Thymus (tissue), 11 donors: ENCODE data around the gene PDE4B. TPM values are rescaled to one million over a fixed set of nuclear protein-coding genes. Genes with fewer than 3 reads are reported as not detected.

Experiments
- DNase-seq, 9 donors: peaks; one replicate each; pipeline ENCODE4 v3.0.0-alpha.2; 2013; ENCODE audit warnings: low spot score in 9 of 9, low read depth in 6 of 9, missing footprints in 1 of 9
- H3K27ac ChIP-seq, 2 donors: one replicate each; pipeline ENCODE4 v1.5.1; 2013; ENCODE audit warnings: control low read depth in 1 of 2, low read depth in 1 of 2, low read length in 1 of 2, mild to moderate bottlenecking in 1 of 2, moderate library complexity in 1 of 2
- H3K27me3 ChIP-seq, 2 donors: one replicate each; pipeline ENCODE4 v1.5.1; 2013; ENCODE audit warnings: low read length in 1 of 2; ENCODE audit not compliant: control insufficient read depth in 2 of 2, insufficient read depth in 1 of 2
- H3K36me3 ChIP-seq, 2 donors: one replicate each; pipeline ENCODE4 v1.5.1; 2013; ENCODE audit warnings: low read length in 1 of 2, mild to moderate bottlenecking in 1 of 2, moderate library complexity in 1 of 2; ENCODE audit not compliant: control insufficient read depth in 2 of 2, insufficient read depth in 2 of 2
- H3K4me1 ChIP-seq, 2 donors: one replicate each; pipeline ENCODE4 v1.5.1; 2013; ENCODE audit warnings: low read length in 2 of 2; ENCODE audit not compliant: control insufficient read depth in 2 of 2, insufficient read depth in 2 of 2
- H3K4me3 ChIP-seq, 2 donors: one replicate each; pipeline ENCODE4 v1.5.1; 2013; ENCODE audit warnings: low read length in 2 of 2, control low read depth in 1 of 2, mild to moderate bottlenecking in 1 of 2
- H3K9me3 ChIP-seq, 2 donors: one replicate each; pipeline ENCODE4 v1.5.1; 2013; ENCODE audit warnings: low read length in 1 of 2, mild to moderate bottlenecking in 1 of 2; ENCODE audit not compliant: control insufficient read depth in 2 of 2, insufficient read depth in 1 of 2
- WGBS: extraction: QIAGEN DNeasy Blood & Tissue Kit; methylation state at CpG from one replicate; pipeline ENCODE4 v1.1.7; 2013; 5-methylcytosine and 5-hydroxymethylcytosine counted together
- polyA plus RNA-seq: library from polyadenylated mRNA; stranded (reverse); fragments of 200-250 nt; gene quantifications from one replicate; pipeline ENCODE4 v1.2.3, GENCODE V29; 2013
- total RNA-seq: library from RNA; stranded (reverse); fragments of 120-200 nt; gene quantifications from one replicate; pipeline ENCODE4 v1.2.4, GENCODE V29; 2013
- donor health status: healthy.

PDE4B gene
- total and polyA plus RNA-seq, 2 donors = 9.9 to 10.9 TPM

DNA sequence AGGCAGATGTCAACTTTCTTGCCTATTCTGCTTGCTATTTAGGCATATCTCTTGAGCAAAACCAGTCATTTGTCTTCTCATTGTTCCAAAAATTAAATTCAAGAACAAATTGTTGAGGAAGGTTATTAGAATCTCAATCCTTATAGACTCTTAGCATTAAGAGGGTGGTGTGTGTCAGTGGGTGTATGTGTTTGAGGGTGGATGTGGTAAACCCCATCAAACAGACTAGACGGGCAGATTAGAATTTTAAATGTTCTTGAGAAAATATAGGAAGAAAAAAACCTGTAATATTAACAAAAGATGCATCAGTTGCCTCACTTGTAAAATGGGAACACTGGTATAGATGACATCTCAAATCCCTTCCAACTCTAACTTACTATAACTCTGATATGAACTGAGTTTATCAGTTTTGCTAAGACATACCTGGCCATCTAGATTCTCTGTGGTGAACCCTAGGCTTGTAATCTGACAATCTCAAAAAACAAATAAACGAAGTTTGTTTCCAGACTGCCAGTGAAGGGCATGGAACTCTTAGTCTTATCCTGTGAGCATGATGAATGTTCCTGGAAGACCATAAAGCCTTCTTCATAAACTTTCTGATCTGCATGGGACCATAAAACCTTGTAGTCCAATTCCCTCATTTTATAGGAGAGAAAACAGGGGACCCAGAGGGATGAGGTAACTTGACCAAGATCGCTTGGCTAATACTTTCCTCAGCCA is 564.9 kb downstream of the PDE4B start:
- Histone ChIP-seq H3K4me1 (peaks cover 0 to 5% of the 10 kb centered on the region in 2 donors), H3K9me3 (no peaks in the 10 kb centered on the region), H3K36me3 (peaks cover 0 to 1% of the 10 kb centered on the region in 2 donors), H3K4me3 (no peak overlapping the region), H3K27me3 (no peaks in the 10 kb centered on the region), H3K27ac (no peak overlapping the region)
- peak in 1 of 9 donors; percentile 52 for DNase-seq
- 45% methylated on average over 3 of the region's 3 CpGs for WGBS

DNA sequence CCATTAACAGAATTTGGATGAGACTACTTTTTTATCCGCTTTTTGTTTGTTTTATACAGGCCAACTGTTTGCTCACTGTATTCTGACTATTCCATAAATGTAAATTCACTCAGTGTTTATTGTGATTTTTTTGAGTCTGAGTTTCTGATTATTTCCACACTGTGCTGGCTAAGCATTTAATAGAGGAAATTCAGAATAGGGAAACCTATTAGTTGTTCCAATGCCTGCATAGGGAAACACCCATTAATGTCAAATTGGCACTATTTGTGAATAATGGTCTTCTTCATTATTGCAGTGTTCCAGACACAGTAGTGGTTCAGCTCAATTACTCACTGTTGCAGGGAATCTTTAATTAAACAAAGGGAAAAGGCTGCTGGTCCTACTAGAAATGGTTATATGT is 566.6 kb downstream of the PDE4B start:
- Histone ChIP-seq H3K36me3 (peaks cover 0 to 9% of the 10 kb centered on the region in 2 donors), H3K4me3 (no peak overlapping the region), H3K27me3 (no peaks in the 10 kb centered on the region), H3K27ac (no peak overlapping the region), H3K4me1 (no peaks in the 10 kb centered on the region), H3K9me3 (no peaks in the 10 kb centered on the region)
- DNase-seq = no peak
- 96% methylated on average over 1 of the region's 1 CpG for WGBS

DNA sequence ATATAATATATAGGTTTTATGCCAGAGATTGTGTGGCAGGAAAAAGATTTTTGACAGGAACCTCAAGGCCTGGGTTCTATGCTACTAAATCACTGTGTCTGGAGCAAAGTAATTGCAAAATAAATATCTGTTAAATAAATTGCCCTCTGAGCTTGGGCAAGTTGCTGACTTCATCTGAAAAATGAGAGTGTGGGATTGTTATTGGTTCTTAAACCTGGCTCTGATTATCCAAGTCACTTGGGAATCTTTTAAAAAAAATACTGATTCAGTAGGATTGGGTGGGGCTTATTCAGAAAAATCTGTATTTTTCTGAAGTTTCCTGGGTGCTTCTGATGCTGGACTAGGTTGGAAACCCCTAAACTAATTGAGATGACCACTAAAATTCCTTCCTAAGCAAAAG is 567.1 kb downstream of the PDE4B start:
- H3K4me3 ChIP-seq = no peak overlapping the region
- no peak overlapping the region for H3K27ac ChIP-seq
- no peaks in the 10 kb centered on the region for H3K4me1 ChIP-seq
- H3K36me3 ChIP-seq = peaks cover 0 to 9% of the 10 kb centered on the region in 2 donors
- no peaks in the 10 kb centered on the region for H3K9me3 ChIP-seq
- no peak for DNase-seq
- no peaks in the 10 kb centered on the region for H3K27me3 ChIP-seq

DNA sequence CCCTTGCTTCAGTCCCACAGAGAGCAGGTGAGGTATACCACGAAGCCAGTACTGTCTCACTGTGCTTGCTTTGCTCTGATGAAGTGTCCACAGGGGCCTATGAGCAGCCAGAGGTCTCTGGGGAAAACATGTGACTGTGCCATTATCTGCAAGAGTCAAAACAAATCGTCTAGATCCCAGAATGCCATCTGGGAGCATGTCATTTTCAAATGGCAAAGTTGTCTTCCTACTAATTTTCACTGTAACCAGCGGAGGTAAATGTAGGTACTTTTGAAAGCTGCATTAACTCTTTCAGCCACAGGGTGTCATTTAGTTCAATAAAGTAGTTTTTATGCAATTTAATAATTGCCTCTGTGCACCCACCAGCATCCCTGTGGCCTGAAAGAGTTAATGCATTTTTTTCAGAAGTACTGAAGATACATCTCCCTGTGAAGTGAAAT is 567.6 kb downstream of the PDE4B start:
- DNase-seq = no peak
- H3K4me1 ChIP-seq = no peaks in the 10 kb centered on the region
- no peaks in the 10 kb centered on the region for H3K9me3 ChIP-seq
- peaks cover 0 to 9% of the 10 kb centered on the region in 2 donors for H3K36me3 ChIP-seq
- no peak overlapping the region for H3K4me3 ChIP-seq
- H3K27me3 ChIP-seq = no peaks in the 10 kb centered on the region
- H3K27ac ChIP-seq = no peak overlapping the region
- WGBS = 81% methylated on average over 3 of the region's 3 CpGs

DNA sequence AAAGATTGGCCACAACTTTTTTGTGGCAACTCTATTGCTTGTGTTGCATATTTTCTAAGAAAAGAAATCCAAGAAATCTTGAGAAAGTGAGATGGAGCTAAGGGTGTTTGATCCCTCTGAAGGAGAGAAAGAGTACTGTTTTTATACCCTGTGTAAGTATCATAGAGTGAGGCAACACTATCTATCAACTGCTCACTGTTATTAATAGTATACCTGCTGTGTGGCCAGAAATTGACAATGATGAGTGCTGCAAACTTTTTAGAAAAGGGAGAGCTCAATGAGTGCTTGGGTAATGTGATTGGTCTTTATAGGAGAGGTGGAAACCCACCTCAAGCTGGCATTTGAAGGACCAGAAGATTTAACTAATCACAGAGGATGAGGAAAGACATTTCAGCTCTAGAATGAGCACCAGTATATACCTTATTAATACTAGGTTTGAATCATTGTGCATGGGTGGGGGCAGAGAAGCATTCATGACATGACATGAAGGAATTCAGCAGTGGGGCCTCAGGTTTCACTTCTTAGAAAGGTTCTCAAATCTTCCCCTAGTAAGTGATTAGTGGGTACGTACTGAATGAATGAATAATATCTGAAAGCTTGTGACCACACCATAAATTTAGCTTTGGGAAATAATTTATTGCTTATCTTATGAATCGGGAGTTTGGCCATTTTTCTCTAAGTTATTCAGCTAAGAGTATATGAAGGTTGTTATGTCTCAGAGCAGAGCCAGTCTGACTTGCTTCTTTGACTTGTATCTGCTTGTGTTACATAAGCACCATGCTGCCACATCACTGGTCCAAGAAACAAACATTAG is 572.1 kb downstream of the PDE4B start:
- H3K9me3 ChIP-seq = no peaks in the 10 kb centered on the region
- WGBS = 95% methylated on average over 2 of the region's 2 CpGs
- H3K27me3 ChIP-seq = no peaks in the 10 kb centered on the region
- H3K4me3 ChIP-seq = no peak overlapping the region
- no peak overlapping the region for H3K27ac ChIP-seq
- H3K4me1 ChIP-seq = no peaks in the 10 kb centered on the region
- DNase-seq = no peak
- peaks cover 0 to 22% of the 10 kb centered on the region in 2 donors for H3K36me3 ChIP-seq

DNA sequence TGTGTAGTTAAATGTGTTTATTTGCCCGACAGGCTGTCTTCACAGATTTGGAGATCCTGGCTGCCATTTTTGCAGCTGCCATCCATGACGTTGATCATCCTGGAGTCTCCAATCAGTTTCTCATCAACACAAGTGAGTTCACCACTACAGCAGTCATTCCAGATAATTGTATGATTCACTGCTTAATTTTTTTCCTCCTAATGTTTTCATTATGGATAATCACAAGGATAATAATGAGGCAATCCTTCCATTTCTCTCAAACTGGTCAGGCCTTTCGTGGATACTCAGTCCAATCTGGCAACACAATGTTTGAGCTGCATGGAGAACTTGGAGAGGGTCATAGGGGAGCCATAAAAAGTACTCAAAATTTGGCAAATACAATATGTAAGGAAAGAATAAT is 572.9 kb downstream of the PDE4B start:
- H3K36me3 ChIP-seq = peaks cover 0 to 22% of the 10 kb centered on the region in 2 donors
- no peak for DNase-seq
- WGBS = 97% methylated on average over 3 of the region's 3 CpGs
- H3K27me3 ChIP-seq = no peaks in the 10 kb centered on the region
- H3K9me3 ChIP-seq = no peaks in the 10 kb centered on the region
- no peak overlapping the region for H3K4me3 ChIP-seq
- H3K27ac ChIP-seq = no peak overlapping the region
- H3K4me1 ChIP-seq = no peaks in the 10 kb centered on the region

DNA sequence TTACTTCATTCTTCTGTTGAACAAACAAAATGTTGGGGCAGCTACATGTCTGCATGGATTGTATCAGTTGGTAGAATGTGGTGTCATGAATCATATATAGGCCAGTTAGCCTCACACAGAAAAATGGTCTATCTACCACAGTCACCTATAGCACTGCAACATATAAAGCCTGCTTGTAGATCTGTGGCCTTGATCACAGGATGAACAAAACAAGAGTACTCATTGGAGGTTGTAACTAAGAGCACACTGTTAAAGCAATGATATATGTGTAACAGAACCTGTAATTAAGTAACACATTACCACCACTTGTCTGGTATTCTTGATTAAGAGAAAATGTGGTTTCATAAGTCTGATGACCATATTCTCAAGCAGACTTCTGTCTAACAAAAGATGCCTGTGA is 573.9 kb downstream of the PDE4B start:
- no peaks in the 10 kb centered on the region for H3K27me3 ChIP-seq
- no peaks in the 10 kb centered on the region for H3K9me3 ChIP-seq
- H3K27ac ChIP-seq = no peak overlapping the region
- H3K36me3 ChIP-seq = peaks cover 0 to 22% of the 10 kb centered on the region in 2 donors
- DNase-seq = no peak
- H3K4me1 ChIP-seq = peaks cover 0 to 2% of the 10 kb centered on the region in 2 donors
- H3K4me3 ChIP-seq = no peak overlapping the region

DNA sequence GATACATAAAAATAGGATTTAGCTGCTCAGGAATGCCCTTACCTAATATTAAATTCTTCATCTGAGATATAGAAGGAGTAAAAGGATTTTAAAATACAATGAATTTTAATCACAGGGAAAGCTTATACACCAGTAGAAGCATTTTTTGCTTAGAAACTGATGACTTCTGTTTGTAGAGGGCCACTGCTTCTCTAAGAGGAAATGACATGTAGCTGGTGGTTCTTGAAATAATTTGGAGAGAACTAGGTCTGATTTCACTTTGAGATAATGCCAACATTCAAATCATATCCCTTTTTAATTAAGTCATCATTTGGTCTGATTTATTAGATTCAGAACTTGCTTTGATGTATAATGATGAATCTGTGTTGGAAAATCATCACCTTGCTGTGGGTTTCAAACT is 574.7 kb downstream of the PDE4B start:
- H3K4me1 ChIP-seq = peaks cover 0 to 5% of the 10 kb centered on the region in 2 donors
- H3K27ac ChIP-seq = no peak overlapping the region
- H3K27me3 ChIP-seq = no peaks in the 10 kb centered on the region
- no peaks in the 10 kb centered on the region for H3K9me3 ChIP-seq
- no peak overlapping the region for H3K4me3 ChIP-seq
- no peak for DNase-seq
- H3K36me3 ChIP-seq = peaks cover 0 to 22% of the 10 kb centered on the region in 2 donors

DNA sequence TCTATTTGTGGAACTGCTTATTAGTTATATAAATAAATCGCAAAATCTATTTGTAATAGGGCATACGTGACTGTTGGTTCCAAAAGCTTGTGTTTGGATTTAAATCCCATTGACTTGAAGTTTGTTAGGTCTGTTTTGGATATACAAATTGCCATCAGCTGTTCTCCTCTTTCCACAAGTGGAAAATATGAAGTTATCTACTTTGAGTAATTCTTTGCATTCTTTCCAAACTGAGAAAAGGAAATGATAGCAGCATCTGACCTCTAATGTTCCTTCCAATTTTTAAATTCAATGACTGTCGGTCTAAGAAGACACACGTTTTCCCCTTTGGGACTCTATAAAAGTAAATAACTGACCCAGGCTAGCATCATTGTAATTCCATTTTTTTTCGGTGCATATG is 575.6 kb downstream of the PDE4B start:
- Histone ChIP-seq H3K4me3 (no peak overlapping the region), H3K4me1 (peaks cover 0 to 9% of the 10 kb centered on the region in 2 donors), H3K27me3 (no peaks in the 10 kb centered on the region), H3K27ac (no peak overlapping the region), H3K36me3 (peaks cover 0 to 17% of the 10 kb centered on the region in 2 donors), H3K9me3 (no peaks in the 10 kb centered on the region)
- 97% methylated on average over 5 of the region's 5 CpGs for WGBS
- DNase-seq = no peak
